GM19395 (cell line): ENCODE data around the gene RPS16.

Experiments
- ATAC-seq: cut with Tn5 transposase; IDR thresholded peaks from one replicate; pipeline ENCODE4 v1.9.1; 2021; ENCODE audit warnings: mild to moderate bottlenecking, moderate library complexity; ENCODE audit not compliant: unreplicated experiment

The RPS16 gene

DNA sequence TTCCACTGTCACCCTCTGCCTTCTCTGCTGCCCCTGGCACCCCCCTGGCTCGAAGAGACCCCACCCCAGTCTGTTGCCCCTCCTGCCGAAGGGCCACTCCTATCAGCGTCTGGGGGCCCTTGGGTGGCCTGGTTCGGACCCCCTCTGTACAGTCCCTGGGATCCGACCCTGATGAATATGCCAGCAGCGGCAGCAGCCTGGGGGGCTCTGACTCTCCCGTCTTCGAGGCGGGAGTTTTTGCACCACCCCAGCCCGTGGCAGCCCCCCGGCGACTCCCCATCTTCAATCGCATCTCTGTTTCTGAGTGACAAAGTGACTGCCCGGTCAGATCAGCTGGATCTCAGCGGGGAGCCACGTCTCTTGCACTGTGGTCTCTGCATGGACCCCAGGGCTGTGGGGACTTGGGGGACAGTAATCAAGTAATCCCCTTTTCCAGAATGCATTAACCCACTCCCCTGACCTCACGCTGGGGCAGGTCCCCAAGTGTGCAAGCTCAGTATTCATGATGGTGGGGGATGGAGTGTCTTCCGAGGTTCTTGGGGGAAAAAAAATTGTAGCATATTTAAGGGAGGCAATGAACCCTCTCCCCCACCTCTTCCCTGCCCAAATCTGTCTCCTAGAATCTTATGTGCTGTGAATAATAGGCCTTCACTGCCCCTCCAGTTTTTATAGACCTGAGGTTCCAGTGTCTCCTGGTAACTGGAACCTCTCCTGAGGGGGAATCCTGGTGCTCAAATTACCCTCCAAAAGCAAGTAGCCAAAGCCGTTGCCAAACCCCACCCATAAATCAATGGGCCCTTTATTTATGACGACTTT is 27.1 kb downstream of the RPS16 start:
- no peak for ATAC-seq

DNA sequence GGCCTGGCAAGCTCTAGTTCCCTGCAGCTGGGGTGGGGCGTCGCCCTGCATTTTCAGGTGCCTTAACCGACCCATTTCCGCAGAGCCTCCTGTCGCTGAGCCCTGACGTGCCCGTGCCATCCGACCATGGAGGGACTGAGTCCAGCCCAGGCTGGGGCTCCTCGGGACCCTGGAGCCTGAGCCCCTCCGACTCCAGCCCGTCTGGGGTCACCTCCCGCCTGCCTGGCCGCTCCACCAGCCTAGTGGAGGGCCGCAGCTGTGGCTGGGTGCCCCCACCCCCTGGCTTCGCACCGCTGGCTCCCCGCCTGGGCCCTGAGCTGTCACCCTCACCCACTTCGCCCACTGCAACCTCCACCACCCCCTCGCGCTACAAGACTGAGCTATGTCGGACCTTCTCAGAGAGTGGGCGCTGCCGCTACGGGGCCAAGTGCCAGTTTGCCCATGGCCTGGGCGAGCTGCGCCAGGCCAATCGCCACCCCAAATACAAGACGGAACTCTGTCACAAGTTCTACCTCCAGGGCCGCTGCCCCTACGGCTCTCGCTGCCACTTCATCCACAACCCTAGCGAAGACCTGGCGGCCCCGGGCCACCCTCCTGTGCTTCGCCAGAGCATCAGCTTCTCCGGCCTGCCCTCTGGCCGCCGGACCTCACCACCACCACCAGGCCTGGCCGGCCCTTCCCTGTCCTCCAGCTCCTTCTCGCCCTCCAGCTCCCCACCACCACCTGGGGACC is 27.9 kb downstream of the RPS16 start:
- ATAC-seq: no peak

DNA sequence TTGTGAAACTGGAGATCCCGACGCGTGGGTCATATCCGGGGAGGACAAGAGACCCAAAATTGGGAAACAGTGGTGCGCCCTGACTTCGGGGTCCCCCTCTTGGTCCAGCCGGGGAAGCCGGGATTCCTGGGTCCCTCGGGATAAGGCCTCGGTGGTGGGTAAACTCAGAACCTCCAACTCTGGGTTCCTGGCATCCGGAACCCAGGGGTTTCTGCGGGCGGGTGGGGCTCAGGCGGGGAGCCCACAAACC is 28.4 kb downstream of the RPS16 start:
- ATAC-seq: no peak

DNA sequence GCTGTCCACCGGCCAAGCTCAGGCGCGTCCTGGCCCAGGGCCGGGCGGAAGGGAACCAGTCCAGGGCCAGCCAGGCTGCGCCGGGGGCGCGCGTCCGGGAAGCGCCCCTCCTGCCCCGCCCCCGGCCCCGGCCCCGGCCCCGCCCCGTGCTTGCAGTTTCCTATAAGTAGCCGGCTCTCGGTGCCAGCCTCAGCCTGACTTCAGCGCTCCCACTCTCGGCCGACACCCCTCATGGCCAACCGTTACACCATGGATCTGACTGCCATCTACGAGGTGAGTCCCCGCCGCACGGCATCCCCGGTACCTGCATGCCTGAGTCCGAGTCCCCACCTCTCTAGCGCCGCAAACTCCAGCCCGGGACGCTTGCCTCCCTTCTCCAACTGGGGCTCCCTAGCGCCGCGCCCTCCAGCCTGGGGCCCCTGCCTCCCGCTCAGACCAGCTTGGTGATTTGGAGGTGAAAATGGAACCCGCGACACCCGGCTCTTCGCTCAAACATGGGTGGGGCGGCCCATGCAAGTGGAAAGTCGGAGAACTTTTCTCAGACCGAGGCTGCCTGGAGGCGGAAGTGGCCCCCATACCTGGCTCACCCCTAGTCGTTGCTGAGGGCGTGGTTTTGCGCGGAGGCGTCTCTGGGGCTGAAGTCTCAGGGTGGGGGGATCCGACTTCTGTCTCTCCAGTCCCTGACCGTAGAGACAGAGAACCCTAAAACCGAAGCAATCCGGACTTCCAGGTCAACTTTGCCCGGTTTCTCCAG is 28.9 kb downstream of the RPS16 start, which contains the start of gene ZFP36:
Gene ZFP36, plus strand, starts transcription at position 192 of the 754 bp plus-strand sequence. Its CDS starts 58 bp downstream, at position 250.
- ATAC-seq: no peak

DNA sequence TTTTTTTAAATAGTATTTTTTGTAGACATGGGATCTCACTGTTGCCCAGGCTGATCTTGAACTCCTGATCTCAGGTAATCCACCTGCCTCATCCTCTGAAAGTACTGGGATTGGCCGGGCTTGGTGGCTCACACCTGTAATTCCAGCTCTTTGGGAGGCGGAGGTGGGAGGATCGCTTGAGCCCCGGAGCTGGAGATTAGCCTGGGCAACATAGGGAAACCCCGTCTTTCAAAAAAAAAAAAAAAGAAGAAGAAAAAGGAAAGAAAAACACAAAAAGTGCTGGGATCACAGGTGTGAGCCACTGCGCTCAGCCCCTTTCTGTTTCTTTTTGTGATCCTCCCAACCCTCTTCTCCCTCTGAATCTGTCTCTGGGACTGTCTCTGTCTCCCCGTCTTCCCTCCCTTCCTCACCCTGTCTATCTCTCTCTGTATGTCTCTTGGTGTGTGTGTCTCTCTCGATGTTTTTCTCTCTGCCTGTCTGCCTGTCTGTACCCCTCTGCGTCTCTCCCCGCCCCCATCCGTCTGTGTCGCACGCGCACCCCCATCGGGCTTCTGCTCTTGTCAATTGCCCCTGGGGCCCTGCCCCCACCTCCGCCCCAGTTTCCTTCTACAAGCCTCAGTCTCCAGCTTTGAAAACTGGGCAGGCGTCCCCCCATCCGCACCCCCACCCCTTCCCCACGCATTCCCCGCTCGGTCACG is 29.6 kb downstream of the RPS16 start:
- no peak for ATAC-seq

DNA sequence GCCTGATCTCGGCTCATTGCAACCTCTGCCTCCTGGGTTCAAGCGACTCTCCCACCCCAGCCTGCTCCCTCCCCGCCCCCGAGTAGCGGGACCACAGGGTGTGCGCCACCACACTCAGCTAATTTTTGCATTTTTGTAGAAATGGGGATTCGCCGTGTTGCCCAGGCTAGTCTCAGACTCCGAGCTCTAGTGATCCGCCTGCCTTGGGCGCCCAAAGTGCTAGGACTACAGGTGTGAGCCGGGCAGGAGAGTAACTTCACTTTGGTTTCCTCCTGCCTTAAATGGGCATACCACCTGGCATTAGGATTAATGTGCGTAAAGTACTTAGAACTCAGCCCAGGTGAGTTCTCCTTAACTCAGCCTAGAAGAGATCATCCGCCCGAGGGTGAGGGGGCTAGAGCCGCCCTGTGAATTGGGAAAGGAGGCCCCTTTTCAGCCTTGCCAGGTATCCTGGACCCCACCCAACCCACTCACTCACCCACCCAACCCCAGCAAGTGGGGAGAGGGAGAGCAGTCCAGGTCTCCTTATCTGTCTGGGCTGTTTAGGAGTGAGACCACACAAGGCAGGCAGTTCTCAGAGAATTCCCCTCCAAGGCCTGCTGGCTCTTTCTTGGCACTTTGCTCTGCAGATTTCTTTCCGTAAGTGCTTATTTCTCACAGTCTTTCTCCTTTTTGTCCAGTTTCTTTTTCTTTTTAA is 30.3 kb downstream of the RPS16 start:
- ATAC-seq: no peak

DNA sequence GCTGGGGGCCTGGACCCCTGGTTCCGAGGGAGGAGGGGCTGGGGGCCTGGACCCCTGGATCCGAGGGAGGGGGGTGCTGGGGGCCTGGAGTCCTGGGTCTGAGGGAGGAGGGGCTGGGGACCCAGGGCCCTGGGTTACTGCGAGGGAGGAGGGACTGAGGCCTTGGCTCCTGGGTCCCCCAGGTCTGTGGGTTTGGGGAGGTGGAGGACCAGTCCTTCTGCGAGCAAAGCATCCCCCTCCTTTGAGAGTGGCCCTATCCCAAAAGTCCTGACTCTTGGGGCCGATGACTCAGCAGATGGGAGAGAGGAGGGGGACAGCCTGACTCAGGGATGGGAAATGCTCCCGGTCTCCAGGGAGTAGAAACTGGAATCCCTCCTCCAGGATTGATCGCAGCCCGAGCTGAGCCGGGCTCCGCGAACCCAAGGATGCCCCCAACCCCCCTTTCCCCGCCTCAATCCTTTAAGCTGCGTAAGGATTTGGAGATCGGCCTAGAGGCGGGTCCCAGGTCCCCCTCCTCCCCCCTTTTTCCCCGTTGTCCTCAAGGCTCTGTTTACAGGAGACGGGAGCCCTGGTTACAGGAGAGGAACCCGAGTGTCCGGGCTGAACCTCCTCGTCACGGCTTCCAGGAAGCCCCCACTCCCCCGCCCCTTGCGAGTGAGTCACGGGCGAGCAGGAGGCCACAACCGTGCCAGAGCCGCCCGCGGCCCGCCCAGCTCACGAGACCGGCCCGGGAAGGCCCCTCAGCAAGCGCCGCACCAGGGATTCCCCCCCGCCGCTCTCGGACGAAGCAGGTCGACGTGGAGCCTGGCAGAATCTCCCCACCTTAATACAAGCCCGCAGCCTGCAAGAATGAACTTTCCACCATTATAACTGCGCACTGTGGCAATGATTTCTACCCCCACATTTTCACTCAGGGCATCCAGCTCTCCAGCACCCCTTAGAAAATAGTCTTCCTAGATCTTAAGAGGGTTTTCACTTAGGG is 32.1 kb downstream of the RPS16 start:
- peak; percentile 25 for ATAC-seq

DNA sequence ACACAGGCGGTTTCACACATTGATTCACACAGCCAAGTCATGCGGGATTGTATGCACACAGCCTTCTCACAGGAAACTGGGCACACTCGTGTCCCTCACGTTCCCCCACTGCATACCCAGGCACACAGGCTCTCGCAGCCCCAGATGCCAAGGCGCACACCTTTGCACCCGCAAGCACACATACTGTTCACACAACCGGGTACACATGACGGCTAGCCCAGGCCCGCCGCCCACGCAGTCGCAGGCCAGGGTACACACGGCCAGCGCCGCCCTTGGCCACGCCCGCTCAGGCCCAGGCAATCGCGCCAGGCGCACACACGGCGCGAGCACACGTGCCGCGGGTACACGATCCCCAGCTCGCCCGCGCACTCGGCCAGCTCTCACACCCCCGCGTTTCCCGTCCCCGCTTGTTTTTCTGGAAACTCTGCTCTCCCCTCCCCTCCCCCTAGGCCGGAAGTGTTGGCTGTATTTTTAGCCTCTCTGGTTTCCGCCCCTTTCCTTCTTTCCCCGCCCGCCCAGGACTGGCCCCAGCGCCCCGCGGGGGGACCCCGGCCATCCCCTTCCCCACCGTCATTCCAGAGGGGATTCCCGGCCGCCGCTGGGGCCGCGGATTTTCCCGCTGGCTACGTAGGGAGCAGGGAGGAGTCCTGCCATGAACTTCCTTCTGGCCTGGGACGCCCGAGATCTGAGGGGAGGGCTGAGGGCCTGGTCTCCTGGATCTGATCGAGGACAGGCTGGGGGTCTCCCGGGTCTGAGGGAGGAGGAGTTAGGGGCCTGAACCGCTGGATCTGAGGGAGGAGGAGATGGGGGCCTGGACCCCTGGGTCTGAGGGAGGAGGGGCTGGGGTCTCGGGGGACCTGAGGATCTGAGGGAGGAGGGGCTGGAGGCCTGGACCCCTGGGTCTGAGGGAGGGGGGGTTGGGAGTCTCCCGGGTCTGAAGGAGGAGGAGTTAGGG is 33.1 kb downstream of the RPS16 start:
- ATAC-seq: no peak

DNA sequence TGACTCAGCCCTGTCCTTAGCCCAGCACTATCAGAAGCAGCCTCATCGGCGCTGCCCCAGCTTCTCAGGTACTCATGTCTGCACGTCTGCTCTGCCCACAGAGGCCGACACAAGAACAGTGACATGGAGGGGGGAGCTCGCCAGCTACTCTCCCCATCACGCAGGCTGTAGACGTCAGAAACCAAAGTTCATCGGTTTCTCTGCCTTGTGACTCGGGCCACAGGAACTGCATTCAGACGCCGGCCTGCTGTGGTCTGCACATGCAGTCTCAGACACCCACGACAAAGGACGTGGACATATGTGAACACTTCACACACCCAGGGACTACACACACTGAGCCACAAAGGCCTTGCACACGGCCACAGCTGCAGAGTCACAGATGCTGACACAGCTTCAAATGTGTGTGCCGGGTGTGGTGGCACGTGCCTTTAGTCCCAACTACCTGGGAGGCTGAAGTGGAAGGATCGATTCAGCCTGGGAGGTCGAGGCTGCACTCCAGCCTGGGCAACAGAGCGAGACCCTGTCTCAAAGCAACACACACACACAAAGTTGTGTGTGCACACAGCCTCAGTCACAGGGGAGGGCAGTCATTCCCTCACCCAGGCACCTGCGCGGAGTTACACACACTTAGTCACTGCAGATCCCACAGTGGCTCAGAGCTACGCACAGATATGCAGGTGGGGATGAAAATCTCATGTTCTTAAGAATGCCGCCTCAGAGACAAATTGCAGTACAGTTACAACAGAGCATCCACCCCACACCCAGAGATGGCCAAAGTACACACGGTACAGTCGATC is 34.0 kb downstream of the RPS16 start:
- ATAC-seq: no peak

DNA sequence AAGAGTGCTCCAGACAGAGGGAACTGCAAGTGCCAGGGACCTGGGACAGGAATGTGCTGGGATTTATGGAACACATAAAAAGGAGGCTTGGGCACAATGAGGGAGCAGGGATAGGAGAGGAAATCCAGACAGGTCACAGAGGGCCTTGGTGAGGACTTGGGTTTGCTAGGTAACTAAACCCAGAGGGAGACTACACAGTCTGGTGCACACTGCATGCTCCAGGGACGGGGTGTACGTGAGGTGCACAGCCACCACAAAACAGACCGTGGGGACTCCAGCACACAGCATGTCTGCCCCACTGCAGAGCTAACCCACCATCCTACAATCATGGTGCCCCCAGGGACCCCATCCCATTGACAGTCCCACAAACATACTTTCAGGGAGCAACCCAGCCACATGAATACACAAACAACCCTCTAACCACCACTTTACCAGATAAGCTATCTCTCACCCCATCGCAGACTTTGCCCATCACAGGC is 34.6 kb downstream of the RPS16 start:
- no peak for ATAC-seq

DNA sequence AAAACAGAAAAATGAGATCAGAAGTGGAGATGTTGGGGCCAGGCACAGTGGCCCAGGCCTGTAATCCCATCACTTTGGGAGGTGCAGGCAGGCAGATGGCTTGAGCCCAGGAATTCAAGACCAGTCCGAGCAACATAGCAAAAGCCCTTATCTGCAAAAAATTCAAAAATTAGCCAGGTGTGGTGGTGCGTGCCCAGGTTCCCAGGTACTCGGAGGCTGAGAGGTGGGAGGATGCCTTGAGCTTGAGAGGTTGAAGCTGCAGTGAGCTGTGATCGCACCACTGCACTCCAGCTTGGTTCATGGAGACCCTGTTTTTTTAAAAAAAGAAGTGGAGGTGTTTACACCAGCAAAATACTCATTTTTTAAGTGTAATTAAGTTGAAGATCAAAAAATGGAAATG is 35.7 kb downstream of the RPS16 start:
- ATAC-seq: no peak

DNA sequence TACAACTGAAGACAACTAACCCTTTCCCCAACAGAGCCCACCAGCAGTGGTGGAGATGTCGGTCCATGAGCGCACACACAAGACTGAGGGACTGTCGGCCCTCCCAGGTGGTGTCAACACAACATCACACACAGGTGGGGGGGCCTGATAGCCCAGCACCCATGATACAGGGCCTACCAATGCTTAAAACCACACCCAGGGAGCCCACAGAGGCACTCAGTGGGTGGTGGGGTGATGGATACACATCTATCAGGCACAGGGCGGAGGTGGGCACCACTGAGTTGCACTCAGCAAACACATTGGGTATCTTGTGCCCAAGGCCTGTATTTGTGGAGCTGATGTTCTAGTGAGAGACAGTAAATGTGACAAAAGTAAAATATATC is 36.1 kb downstream of the RPS16 start:
- ATAC-seq: no peak

DNA sequence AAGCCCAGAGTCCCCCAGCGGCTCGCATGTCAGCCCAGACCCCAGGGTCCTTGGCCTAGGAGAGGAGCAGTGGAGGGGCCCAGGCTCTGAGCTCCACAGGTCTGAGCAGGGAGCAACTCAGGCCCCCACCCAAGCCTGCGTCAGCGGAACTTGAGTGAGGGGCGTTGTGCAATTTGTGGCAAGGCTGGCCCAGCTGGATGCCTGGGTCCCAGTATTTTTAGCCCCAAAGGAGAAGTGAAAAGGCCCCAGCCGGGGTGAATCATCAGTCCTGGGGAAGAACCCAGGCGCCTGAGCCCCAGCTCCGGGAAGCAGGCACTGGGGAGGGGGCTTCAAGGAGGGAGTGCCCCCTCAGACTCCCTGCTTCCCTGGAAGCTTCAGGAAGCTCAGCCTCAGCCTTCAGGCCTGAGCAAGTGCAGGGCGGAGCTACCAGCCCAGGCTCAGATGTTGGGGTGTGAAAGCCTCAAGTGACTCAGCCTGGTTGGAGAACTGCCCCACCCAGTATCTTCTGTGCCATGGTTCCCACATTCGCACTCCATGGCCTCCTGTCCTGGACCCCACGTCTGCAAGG is 37.4 kb downstream of the RPS16 start:
- ATAC-seq: no peak

DNA sequence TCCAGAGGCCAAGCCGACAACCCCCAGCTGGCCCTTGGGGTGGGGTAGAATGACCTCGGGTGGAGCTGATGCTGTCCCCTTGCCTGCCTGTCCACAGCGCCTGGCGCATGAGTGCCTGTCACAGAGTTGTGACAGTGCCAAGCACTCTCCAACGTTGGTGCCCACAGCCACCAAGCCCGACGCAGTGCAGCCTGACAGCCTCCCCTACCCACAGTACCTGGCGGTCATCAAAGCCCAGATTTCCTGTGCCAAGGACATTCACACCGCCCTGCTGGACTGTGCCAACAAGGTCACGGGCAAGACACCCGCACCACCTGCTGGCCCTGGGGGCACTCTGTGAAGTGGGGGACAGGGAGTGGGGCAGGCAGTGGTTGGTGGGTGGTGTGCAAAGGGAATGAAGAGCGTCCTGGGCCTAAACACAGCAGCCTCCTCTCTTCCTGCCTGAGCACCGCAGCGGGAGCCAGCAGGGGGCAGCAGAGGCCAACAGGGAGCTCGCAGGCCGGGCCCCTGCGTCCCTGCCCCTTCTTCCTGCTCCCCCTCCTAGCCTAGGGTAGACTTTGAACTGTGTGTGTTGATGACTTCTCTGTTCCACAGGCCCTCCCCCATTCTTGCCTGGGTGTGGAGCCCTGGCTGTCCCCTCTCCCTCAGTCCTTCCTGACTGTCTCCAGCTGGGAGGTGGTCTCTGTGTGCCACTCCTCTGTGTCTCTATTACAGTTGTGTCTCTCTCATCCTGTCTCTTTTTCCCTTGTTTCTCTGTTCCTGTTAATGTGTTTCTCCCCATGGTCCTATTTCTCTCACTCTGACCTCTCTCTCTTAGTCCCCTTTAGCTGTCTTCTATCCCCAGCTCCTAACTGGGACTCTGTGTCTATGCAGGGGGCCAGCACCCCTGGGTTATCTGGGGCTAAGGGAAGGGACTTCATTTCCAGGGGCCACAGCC is 38.1 kb downstream of the RPS16 start:
- no peak for ATAC-seq

DNA sequence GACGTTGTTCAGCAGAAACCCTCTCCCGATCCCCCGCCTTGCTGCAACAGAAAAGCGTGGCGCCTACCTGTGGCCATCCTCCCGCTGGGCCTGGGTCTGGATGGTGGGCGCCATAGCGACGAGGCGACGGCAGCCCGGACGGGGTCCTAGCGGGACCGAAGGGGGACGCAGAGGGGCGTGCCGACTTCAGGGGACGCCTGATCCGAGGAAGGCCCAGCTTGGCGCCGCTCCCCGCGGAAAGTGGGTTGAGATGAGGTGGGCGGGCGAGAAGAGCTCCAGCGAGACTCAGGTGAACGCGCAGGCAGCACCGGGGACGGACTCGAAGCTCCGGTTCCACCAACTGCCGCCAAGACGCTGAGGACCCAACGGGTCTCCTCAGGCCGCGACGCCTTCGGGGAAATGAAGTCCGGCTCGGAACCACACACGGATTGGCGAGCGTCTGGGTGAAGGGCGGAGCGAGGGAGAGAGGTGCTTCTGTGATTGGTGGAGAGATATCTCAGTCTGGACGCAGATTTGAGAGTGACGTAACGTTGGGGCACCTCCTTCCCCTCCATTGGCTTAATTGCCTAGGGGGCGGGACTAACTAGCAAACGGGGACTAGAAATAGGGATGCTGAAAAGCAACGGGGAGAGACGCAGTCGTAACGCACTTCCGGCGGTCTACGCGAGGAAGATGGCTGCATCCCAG is 44.9 kb downstream of the RPS16 start, which contains the start of the genes MED29 and PAF1:
Gene MED29, plus strand, starts transcription at position 628 of the 687 bp plus-strand sequence. Its CDS starts 45 bp downstream, at position 673.
Gene PAF1, minus strand, starts transcription at position 356 of the 687 bp plus-strand sequence. Its CDS starts 242 bp downstream, at position 114.
- ATAC-seq: peak; percentile 89
